GM21528 (cell line): Measurements from ENCODE around the gene UBE2Q2.
A peak's percentile ranks its signal among the peaks of the same experiment; 100 is the strongest.
"Not testable (repeated sequence)": the region's sequence is repeated elsewhere in the genome, so short reads cannot be mapped to it uniquely, and the experiment has no call there.

Experiments
- ATAC-seq: cut with Tn5 transposase; IDR thresholded peaks from one replicate; pipeline ENCODE4 v1.9.1; 2021; ENCODE audit warnings: mild to moderate bottlenecking, moderate library complexity; ENCODE audit not compliant: unreplicated experiment, low FRiP score

Gene UBE2Q2

DNA sequence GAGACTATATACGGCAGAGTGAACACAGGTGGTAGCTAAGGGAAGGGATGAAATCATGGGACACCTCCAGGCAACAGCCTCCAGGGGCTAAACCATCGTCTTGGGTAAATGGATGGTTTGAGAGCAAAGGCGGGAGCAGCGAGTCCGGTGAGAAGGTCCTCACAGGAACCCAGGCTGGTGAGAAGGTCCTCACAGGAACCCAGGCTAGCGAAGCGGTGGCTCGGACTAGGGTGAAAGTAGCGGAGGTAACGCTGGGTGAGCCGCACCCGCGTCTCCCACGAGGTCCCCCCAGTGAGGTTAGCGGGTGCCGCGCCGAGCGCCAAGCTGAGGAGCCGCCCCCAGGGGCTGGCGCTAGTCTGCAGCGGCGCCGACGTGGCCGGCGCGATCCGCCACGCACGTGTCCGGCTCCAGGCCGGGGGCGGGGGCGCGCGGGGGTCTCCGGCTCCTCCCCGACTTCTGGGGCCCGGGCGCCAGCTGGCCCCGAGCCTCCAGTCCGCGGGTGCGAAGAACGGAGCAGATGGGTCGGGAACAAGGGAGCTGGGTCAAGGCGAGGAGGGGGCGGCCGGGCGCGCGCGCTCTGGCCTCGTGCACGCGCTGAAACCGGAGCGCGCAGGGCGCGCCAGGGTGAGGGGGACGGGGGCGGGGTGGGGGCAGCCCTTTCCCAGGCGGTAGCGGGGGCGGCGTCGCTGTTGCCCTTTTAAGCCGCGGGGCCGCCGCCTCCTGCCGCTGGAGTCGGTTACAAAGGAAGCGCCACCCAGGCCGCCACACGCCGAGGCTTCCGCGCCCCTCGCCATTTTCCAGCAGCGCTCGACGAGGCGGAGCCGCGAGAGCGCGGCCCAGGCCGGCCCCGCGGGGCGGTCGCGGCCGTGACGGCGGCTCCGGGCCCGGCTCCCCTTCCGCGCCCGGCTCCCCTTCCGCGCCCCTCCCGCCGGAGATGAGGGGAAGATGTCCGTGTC is at the start of gene UBE2Q2:
UBE2Q2 (plus strand) TSS at position 726 of the 956 bp plus-strand sequence; CDS start at position 946, 220 bp downstream.
- ATAC-seq: peak; percentile 58

DNA sequence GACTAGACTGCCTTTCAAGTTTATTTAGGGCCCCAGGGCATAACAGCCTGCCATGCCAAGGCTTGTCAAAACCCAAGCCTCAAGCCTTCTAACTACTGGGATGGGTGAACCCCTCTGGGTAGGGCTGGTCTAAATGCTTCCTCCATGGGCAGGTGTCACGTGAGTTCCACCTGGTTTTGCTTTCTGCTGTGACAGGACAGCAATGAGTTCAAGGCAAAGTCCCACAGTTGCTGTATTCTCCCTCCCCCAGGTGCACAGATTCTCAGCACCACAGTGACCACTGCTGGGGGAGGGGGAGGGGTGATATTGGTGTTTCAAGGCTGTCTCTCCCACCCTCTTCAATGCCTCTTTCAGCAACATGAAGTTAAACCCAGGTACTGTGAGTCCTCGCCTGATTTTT is 46.9 kb upstream of the UBE2Q2 start:
- no peak for ATAC-seq

DNA sequence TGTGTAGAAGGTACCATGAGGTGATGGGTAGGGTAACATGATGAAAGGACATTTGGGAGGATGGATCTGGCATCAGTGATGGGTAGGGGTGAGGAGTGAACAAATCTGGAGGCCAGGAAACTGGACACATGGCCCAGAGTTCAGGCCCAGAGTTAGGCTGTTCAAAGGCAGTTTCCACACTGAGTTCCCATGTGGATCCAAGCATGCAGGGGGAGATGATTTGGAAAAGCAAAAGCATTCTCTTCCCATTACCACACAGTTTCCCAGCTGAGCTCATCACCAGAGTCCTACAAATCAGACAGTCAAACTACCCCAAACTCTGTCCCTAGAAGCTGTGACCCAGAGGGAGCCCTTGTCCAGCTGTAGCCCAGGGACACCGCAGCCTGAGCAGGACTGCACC is 46.1 kb upstream of the UBE2Q2 start:
- ATAC-seq: not testable (repeated sequence)

DNA sequence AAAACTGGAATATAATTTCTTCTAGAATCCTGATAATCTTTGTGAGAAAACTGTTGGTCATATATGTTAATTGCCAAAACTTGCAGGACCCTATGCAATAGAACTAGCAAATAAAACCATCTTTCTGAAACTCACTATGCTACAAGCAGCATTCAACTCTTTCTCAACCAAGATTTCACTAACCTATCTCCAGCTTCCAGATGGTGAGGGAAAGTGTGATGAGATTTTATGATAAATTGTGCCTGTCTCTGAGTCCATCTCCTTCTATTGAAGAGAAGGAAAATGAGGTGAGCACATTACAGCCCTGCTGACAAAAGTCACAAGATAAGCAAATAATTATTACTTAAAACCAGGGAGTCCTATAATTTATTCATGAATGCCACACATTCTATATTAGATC is 44.1 kb upstream of the UBE2Q2 start:
- no peak for ATAC-seq

DNA sequence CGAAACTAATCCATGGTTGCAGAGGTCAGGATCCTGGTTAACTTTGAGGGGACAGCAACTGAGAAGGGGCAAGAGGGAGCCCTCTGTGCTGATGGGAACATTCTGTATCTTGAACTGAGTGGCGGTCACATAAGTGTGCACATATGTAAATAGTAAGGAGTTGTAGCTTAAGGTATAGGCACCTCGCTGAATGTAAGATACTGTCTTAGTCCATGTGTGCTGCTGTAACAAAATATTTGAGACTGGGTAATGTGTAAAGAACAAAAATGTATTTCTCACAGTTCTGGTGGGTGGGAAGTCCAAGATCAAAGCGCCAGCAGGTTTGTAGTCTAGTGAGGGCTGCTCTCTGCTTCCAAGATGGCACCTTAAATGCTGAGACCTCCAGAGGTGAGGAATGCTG is 42.8 kb upstream of the UBE2Q2 start:
- ATAC-seq: not testable (repeated sequence)

DNA sequence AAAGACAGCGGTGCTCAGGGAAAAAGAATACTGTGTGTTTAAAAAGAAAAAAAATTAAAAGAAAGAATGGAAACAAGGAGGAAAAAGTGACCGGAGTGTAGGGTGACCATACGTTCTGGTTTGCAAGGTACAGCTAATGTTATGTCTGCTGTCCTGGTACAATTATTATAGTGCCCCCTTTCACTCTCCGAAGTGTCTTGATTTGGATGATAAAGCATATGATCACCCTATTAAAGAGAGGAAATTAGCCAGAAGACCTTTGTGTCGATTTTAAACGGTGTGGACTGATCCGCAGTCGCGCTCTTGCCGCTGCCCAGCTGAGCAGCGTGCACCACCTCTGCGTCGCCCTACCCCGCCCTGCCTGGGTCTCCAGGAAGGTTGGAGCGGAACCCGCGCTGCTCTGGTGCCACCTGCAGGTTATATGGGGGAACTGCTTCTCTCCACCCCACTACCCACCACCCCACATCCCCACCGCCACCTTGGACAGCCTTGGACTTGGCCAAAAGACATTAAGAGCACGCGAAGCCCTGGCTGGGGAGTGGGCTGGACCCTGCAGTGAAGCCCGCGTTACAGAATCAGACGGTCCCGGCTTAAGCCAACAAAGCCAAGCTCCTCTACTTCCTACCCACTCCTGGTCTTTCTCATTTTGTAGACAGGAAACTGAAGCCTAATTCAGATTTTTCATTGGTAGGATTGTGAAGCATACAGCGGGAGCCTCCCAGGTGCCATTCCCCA is 41.2 kb upstream of the UBE2Q2 start:
- ATAC-seq: peak; percentile 71

DNA sequence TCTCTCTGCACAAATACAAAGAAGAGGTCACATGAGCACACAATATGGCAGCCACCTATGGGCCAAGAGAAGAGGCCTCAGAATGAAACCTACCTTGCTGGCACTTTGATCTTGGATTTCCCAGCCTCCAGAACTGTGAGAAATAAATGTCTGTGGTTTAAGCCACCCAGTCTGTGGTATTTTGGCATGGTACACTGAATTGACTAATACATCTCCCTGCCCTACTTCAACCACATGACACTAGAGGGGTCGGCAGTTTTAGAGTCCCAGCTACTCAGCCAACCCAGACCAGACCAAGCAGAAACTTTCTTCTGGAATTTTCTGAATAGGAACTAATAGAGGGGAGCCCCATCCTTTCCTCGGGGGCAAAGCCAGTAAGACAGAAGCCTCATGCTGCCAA is 35.8 kb upstream of the UBE2Q2 start:
- not testable (repeated sequence) for ATAC-seq

DNA sequence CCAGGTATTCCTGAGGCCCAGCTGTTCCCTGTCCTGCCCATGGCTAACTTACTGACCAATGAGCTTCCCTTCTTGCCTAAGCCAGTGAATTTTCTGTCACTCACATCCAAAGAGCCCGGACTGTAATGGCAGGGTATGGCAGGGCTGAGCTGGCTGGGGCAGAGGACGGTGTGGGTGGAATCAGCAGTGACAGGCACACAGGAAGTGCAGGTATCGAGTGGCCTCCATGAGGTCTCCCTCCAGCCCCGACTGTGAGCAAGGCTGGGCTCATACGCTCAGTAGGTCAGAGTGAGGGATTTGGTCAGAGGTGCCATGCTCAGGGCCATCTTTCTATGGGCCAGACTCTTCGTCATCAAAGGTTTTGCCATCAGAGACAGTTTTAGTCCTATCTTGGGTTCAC is 35.2 kb upstream of the UBE2Q2 start:
- not testable (repeated sequence) for ATAC-seq

DNA sequence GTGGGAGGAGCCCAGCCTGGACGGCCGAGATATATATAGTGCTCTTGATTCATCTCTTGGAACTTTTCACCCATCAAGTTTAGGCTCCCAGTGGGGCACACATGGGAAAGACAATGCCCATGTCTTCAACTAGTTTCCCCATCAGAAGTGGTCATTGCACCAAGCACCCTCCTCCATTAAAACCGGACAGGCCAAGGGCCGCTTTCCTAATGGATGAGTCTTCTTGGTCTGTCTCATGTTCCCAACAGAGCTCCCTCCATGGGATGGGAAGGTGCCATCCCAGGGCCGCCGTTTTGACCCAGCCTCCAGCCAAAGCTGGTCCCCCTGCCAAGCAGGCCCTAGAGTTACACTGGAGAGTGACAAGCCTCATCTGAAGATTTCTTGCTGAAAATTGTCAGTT is 34.7 kb upstream of the UBE2Q2 start:
- ATAC-seq: no peak

DNA sequence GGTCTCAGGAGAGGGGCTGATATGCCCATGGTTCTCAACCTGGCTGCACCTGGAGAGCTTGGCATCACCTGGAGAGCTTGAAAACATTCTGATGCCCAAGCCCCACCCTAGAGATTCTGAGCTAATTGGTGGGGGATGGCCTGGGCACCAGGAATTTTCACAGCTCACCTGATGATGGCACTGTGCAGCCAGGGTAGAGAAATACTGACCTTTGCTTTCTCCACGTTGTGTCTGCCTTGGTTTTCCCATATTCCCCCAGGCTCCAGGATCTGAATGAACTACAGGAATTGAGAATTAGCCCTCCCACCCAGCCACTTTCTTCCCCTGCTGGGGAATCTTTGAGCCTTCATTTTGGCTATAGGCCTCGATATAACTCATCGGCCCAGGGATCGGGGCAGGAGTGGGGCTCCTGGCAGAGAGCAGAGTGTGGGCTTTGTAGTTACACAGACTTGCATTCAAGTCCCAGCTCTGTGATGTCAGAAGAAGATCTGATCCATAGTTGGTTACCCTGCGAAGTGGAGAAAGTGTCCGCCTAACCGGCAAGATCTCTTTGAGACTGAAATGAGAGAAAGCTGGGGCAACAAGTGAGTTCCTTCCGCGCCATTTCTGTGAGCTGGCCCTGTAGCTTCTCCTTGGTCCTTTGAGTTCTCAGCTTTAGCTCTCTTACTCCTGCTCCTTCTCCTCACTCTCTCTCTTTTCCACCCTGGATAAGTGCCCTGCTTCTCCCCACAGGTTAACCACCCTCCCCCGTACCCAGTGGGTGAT is 33.1 kb upstream of the UBE2Q2 start:
- ATAC-seq: no peak

DNA sequence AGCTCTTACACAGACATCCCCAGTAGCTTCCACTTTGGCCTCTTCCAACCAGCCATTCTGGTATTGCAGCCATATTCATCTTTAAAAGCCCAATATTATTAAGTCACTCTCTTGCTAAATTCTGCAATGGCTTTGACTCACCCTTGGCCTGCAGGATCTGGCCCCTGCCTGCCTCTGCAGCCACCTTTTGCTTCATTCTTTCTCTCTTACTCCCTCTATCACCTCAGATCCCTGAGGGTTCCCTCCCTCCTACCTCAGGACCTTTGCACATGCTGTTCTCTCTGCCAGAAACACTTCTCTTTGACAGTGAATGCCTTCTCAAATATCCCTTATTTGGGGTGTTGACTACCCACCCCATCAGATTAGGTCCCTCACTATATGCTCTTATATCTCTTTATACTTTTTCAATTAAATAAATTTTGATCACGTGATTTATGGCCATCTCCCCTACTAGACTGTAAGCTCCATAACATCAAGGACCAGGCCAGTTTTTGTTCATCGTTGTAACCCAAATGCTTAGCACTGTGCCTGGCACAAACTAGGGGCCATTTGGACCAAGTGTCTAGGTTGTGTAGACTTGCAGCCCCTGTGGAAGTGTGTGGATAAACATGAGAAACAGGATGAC is 32.3 kb upstream of the UBE2Q2 start:
- no peak for ATAC-seq

DNA sequence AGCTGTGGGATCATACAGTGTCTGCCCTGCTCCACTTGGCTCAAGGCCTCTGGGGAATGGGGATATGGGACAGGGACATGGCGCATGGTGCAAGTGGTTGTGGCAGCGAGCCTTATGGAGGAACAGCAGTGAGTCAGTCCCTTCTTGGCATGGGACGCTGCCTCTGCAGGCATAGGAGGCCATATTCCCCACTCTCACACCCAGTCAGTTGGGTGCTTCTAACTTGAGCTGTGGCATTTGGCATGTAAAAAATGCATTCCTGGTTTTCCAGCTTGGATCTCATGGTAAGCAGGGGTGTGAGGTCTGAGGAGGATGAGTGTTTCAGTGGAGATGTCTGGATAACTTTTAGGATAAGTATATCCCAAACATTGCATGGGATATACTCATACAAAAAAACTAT is 31.6 kb upstream of the UBE2Q2 start:
- ATAC-seq: no peak

DNA sequence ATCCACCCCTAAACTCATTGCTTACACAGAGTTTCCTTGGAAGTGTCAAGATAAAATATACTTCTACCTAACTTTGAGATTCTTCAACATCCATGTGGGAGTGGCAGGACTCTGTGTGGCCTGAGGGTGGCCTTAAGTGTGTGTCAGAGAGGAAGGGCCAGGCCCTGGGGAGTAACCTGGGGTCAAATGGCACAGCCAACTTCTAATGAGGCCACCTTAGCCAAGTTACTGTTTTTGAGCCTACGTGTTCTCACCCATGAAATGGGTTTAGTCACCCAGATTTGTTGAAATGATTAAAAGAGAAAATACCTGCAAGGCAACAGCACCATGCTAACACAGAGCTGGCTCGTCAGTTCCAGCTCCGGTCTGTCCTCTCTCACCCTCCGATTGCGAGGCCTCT is 28.5 kb upstream of the UBE2Q2 start:
- ATAC-seq: no peak

DNA sequence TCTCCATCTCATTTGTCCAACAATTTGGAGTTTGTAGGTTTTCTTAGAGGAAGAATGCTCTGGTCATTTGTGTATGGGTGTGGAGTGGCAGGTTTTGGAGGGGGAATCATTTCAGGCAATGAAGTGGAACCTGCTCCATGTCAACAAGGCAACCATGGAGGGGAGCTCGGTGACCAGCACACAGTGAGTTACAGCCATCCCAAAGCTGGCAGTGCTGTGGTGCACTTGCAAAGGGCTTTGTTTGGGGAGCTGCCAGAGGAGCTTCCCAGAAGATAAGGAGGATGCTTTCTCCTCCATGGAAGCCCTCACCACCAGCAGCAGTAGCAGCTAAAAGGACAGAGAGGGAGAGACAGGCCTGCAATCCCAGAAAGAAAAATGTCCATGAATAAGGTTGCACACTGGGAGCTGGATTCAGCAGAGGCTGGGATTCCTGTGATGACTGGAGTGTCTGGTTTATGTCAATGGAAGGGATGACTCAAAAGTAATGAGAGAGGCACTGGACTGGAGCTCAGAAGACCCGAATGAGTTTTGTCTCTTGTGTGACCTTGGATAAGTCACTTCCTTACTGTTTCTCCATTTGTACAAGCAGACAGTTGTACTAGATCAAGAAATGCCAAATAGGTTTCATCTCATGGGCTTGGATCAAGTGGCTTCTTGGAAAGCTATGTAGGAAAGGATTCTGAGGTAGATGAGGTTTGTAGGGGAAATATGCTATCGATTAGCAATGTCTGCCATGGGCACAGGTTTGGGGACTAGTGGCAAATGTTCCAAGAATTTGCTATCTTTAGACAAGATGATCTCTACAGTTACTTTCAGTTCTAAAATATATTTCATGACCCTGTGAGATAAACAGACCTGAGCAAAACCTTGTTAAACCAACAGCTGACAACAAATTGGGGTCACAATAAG is 27.2 kb upstream of the UBE2Q2 start:
- ATAC-seq: no peak

DNA sequence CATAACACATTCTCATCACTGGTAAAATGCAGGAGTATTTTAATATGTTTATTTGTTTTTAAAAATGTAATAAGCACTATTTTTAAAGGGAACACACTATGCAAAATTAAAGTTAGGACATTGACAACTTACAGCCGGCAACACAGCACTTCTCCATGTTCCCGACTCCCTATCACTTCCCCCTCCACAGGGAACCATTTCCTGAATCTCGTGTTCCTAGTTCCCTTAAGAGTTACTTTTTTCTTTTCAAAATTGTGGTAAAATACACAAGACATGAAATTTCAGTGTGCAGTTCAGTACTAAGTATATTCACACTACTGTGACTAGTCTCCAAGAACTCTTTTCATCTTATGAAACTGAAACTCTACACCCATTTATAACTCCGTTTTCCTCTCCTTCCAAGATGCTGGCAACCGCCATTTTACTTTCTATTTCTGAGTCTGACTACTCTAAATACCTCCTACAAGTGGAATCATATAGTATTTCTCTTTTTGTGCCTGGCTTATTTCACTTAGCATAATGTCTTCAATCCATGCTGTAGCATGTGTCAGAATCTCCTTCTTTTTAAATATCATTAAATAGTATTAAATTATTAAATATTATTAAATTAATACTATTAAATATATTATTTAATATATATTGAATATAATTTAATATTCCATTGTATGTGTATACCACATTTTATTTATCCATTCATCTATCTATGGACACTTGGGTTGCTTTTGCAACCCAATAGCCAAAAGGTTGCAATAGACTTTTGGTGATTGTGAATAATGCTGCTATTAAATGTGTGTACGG is 25.9 kb upstream of the UBE2Q2 start:
- ATAC-seq: no peak

DNA sequence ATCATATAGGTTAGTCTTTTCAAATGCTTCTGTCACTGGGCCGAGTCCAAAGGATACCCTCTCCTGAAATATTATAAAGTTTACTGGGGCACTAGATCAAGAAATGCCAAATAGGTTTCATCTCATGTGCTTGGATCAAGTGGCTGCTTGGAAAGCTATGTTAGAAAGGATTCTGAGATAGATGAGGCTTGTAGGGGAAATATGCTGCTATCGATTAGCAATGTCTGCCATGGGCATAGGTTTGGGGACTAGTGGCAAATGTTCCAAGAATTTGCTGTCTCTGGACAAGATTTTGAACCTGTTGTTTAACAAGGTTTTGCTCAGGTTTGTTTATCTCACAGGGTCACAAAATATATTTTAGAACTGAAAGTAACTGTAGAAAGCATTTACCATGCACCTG is 23.0 kb upstream of the UBE2Q2 start:
- ATAC-seq: no peak

DNA sequence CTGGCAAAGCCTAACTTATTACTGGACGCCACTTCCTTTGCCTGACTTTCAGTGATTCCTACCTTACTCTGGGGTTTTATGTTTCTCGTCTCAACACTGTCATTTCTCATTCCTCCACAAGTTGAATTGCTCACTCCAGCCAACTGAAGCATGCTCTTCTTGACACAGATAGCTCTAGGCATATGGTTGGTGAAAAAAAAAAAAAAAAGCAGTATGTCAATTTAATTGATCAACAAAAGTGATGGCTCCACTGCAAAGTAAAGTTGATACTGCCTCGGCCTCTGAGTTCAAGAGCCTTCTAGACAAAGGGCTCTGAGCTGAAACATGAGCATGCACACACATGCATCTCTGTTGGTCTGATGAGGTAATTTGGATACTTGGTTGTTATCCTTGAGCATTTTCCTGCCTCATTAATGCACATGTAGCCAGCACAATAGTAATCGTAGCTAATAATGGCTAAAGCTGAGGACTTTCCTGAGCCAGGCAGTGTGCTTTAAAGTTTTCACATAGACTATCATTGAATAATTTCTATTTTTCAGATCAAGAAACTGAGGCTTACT is 21.4 kb upstream of the UBE2Q2 start:
- no peak for ATAC-seq

DNA sequence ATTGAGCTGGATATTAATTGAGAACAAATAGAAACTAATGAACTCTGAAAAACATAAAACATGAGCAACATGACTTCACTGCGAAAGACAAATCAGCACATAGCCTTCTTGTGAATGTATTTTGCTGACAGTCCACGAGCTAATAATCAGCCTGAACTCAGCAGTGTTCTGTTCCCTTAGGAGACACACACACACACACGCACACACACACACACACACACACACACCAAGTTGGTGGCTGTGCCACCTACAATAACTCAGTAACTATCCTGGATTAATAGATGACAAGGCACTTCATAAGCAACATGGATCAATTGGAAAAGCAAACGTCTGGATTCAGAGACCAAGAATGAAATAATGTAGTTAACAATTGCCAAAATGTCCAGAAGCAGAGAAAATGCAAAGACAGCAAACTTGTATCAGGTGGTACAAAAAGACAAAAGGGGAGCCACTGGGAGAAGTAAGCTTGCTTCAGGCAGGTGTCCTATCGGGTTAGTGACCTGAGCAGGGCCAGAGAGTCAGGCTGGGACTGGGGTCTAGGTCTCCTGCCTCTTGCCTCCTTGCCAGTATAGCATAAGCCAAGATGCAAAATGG is 20.5 kb upstream of the UBE2Q2 start:
- ATAC-seq: no peak
